Smooth muscle cell (in vitro differentiated cells): ENCODE results near the gene SLC8A3. TPM values are rescaled to one million over a fixed set of nuclear protein-coding genes. Genes with fewer than 3 reads are reported as not detected.

Experiments
- DNase-seq: peaks from one replicate; lab custom pipeline; 2025; ENCODE audit not compliant: unreplicated experiment; lab: John Stamatoyannopoulos, UW
- H2AFZ ChIP-seq: fragments of 200-600 bp; sonication (generic); 2 replicates; pipeline ENCODE4 v1.6.0; 2016; ENCODE audit warnings: antibody characterized with exemption, low read depth, mild to moderate bottlenecking
- H3F3A ChIP-seq: fragments of 200-600 bp; sonication (generic); 2 replicates; pipeline ENCODE4 v1.6.0; 2017; ENCODE audit warnings: antibody characterized with exemption, low read depth
- H3K27ac ChIP-seq: fragments of 200-600 bp; sonication (generic); 2 replicates; pipeline ENCODE4 v1.5.1; 2016; ENCODE audit warnings: low read depth, mild to moderate bottlenecking
- H3K27me3 ChIP-seq: fragments of 200-600 bp; sonication (generic); 2 replicates; pipeline ENCODE4 v1.6.1; 2016; ENCODE audit warnings: low read depth, mild to moderate bottlenecking
- H3K36me3 ChIP-seq: fragments of 200-600 bp; sonication (generic); 2 replicates; pipeline ENCODE4 v1.5.1; 2016; ENCODE audit warnings: low read depth
- H3K4me1 ChIP-seq: fragments of 200-600 bp; sonication (generic); 2 replicates; pipeline ENCODE4 v1.5.1; 2016; ENCODE audit warnings: low read depth
- H3K4me2 ChIP-seq: fragments of 200-600 bp; sonication (generic); 2 replicates; pipeline ENCODE4 v1.6.0; 2016; ENCODE audit warnings: mild to moderate bottlenecking
- H3K4me3 ChIP-seq: fragments of 200-600 bp; sonication (generic); 2 replicates; pipeline ENCODE4 v1.5.1; 2016; ENCODE audit warnings: mild to moderate bottlenecking
- H3K79me2 ChIP-seq: fragments of 200-600 bp; sonication (generic); 2 replicates; pipeline ENCODE4 v1.6.0; 2016; ENCODE audit warnings: low read depth, mild to moderate bottlenecking
- H3K9ac ChIP-seq: fragments of 200-600 bp; sonication (generic); 2 replicates; pipeline ENCODE4 v1.6.0; 2016; ENCODE audit warnings: low read depth
- H3K9me3 ChIP-seq: fragments of 200-600 bp; sonication (generic); replicated peaks from 2 replicates; pipeline ENCODE4 v1.5.1; 2016; ENCODE audit warnings: low read depth
- H4K20me1 ChIP-seq: fragments of 200-600 bp; sonication (generic); 2 replicates; pipeline ENCODE4 v1.6.0; 2016; ENCODE audit warnings: low read depth
- CTCF ChIP-seq: fragments of 200-600 bp; sonication (generic); IDR thresholded peaks from 2 replicates; pipeline ENCODE4 v1.5.1; 2017; ENCODE audit warnings: borderline replicate concordance, mild to moderate bottlenecking, antibody characterized with exemption; ENCODE audit not compliant: insufficient read depth, poor library complexity, severe bottlenecking
- WGBS: methylation state at CpG from one replicate; pipeline ENCODE4 v1.1.7; 2016; ENCODE audit warnings: low lambda C conversion rate; 5-methylcytosine and 5-hydroxymethylcytosine counted together
- polyA plus RNA-seq: library from polyadenylated mRNA; unstranded; fragments of >200 nt; fragmentation: Nextera tagmentation; extraction: Ambion mirVana; gene quantifications from 2 replicates; pipeline ENCODE4 v1.2.1, GENCODE V29; 2016
- total RNA-seq: library from RNA; depleted of rRNA; stranded (reverse); fragments of >200 nt; gene quantifications from 2 replicates; pipeline ENCODE4 v1.2.3, GENCODE V29; 2014

The SLC8A3 gene
- total and polyA plus RNA-seq, 2 experiments from 2014 or later, result not detected

DNA sequence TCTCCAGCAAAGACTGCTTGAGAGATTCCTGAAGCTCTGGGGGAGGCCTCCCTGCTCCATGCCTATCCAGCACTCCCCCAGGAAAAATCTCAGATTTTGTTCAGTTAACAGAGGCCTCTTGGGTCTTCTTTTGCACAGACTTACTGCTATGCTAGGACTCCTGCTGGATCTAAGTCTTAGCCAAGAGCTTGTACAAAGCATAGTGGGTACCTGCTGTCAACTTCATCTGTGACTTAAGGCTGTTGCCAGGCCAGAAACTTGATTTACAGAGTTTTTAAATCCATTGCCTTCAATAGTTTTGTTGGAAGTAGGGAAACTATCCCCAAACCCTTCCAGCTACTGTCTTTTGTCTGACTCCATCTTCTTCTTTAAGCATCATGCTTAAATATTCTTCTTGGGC, 169.1 kb downstream of the SLC8A3 start:
- no peaks in the 10 kb centered on the region for H3K4me1 ChIP-seq
- H2AFZ ChIP-seq, result no peak overlapping the region
- H3K4me3 ChIP-seq, result no peak overlapping the region

DNA sequence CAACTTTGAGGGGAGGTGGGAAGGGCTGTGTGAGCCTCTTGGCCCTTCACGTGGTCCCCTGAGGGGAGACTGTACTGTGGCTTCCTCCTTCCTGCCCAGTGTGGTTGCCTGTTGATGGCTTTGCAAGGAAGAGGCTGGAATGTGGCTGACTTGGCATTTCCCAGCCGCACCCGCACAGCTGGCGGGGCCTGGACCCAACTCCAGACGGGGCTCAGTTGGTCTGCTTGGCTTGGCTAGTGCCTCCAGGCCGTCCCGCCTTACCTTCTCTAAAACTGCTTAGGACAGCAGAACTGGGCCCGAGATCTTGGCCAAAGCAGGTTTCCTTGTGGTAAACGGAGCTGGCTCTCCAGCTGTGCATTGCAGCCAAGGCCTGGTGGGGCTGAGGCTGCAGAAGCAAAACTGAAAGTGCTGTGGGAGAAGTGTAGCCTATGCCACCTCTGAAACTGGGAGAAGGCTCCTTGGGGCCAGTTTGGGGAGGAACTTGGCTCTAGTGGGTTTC, 170.0 kb downstream of the SLC8A3 start:
- Histone ChIP-seq H3K4me1 (no peaks in the 10 kb centered on the region), H3K36me3 (no peaks in the 10 kb centered on the region), H3K4me3 (no peak overlapping the region), H3K27me3 (no peaks in the 10 kb centered on the region), H4K20me1 (no peaks in the 10 kb centered on the region), H3K79me2 (no peaks in the 10 kb centered on the region), H3K9ac (no peak overlapping the region), H3K4me2 (no peak overlapping the region), H2AFZ (no peak overlapping the region), H3F3A (no peaks in the 10 kb centered on the region), H3K27ac (no peak overlapping the region), H3K9me3 (no peaks in the 10 kb centered on the region)
- no peak for DNase-seq
- 76% methylated on average over 9 of the region's 9 CpGs for WGBS
- no peak for TF ChIP-seq CTCF

More for the DNA sequence above, 169.1 kb downstream of the SLC8A3 start:
- TF ChIP-seq CTCF, result no peak
- Histone ChIP-seq H3K27me3 (no peaks in the 10 kb centered on the region), H4K20me1 (no peaks in the 10 kb centered on the region), H3K27ac (no peak overlapping the region), H3K9me3 (no peaks in the 10 kb centered on the region), H3K36me3 (no peaks in the 10 kb centered on the region), H3K9ac (no peak overlapping the region), H3K79me2 (no peaks in the 10 kb centered on the region), H3F3A (no peaks in the 10 kb centered on the region), H3K4me2 (no peak overlapping the region)
- DNase-seq, result no peak

DNA sequence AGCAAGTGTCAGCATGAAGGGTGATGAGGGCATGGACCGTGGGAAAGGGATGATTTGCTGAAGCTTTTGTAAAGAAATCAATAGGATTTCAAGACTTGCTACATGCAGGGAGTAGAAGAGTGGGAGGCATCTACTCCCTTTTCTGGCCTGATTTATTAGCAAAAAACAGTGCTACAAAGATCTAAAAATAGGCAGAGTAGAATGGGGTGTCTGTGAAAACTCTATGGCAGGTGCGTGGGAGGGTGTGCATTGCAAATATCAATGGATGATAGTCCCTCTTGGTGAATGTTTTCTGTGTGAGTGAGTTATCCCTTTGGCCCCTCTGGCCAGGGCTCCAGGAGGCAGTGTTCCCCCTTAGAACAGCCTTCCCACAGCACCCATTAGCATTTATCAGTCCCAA, 170.5 kb downstream of the SLC8A3 start:
- H3K9me3 ChIP-seq, result no peaks in the 10 kb centered on the region
- DNase-seq, result no peak
- no peaks in the 10 kb centered on the region for H3K79me2 ChIP-seq
- H2AFZ ChIP-seq, result no peak overlapping the region
- no peaks in the 10 kb centered on the region for H3K27me3 ChIP-seq
- H3K4me3 ChIP-seq, result no peak overlapping the region
- no peak for TF ChIP-seq CTCF
- H3K9ac ChIP-seq, result no peak overlapping the region
- H3F3A ChIP-seq, result no peaks in the 10 kb centered on the region
- H3K4me1 ChIP-seq, result no peaks in the 10 kb centered on the region
- WGBS, result 93% methylated on average over 2 of the region's 2 CpGs
- no peaks in the 10 kb centered on the region for H3K36me3 ChIP-seq
- H4K20me1 ChIP-seq, result no peaks in the 10 kb centered on the region
- no peak overlapping the region for H3K27ac ChIP-seq
- no peak overlapping the region for H3K4me2 ChIP-seq

DNA sequence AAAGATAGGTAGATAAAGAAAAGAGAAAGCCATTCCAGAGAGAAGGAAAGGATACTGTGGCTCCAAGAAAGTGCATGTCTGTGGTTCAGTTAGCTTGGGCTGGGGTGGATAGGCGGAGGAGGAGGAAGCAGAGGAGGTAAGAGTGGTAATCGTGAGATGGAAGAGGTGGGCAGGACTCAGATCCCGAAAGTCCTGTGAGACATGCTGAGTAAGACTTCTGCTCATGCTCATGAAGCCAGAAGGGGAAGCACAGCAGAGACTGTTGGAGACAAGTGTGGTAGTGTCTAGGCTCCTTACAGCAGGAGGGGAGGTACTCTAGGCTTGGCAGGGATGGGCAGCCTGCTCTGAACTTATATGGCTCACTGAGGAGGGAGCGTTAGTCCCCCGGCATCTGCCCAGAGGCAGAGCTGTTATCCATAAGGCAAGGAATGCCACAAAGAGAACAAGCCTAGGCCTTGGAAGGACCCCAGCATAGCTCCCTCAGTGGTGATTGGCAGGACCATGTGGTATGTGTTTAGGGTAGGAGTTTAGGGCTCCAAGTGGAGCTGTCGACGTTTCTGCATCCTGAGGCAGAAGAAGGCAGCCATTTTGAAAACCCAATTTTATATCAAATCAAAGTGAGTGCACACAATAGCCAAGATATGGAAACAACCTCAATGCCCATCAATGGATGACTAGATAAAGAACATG, 174.2 kb downstream of the SLC8A3 start:
- no peaks in the 10 kb centered on the region for H3K79me2 ChIP-seq
- no peaks in the 10 kb centered on the region for H3F3A ChIP-seq
- no peak overlapping the region for H3K27ac ChIP-seq
- no peak overlapping the region for H3K4me3 ChIP-seq
- H3K27me3 ChIP-seq, result no peaks in the 10 kb centered on the region
- H3K36me3 ChIP-seq, result no peaks in the 10 kb centered on the region
- TF ChIP-seq CTCF, result no peak
- H4K20me1 ChIP-seq, result no peaks in the 10 kb centered on the region
- no peaks in the 10 kb centered on the region for H3K4me1 ChIP-seq
- H3K9me3 ChIP-seq, result no peaks in the 10 kb centered on the region
- WGBS, result 82% methylated on average over 7 of the region's 7 CpGs
- no peak overlapping the region for H2AFZ ChIP-seq
- no peak for DNase-seq
- no peak overlapping the region for H3K9ac ChIP-seq
- no peak overlapping the region for H3K4me2 ChIP-seq
